SHP77 (cell line): Measurements from ENCODE around the gene AGT.
"Not testable (repeated sequence)": the region's sequence is repeated elsewhere in the genome, so short reads cannot be mapped to it uniquely, and the experiment has no call there.

Experiments used
- DNase-seq, 2 experiments: peaks; one replicate each; lab custom pipeline; 2025; lab: John Stamatoyannopoulos, UW

The AGT gene

DNA sequence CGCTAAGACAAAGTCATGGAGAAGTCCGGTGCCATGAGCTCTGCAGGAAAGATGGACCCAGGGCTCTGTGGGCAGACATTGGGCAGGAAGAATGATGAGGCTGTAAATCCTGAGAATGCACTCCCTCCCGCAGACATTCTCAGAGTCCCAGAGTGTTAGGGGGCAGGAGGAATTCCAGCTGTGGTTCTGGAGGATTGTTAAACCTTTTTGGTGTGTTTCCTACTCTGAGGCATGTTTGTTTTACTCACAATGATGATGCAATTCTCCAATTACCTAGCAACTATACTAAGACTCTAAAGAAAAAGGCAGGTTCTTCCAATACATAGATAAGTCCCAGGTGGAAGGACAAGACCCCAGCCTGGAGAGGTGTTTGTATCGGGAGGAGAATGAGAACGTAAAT is 30.5 kb upstream of the AGT start:
- DNase-seq: no peak

DNA sequence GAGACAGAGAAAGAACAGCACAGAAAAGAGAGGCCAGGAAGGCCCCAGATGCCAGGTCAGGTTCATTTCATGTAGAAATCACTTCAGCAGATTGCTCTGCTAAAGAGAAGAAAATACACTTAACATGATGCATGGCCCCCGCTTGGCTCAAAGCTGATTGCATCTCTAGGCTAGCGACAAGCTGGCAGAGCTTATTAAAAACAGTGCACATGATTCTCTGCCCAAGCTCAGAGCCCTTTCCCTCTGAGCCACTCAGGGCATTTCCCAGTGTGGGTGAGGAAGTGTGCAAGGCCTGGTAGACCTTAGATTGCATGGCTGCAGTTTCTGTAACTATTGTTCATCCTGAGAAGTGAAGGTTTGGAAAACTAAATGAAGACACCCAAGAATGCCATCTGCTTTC is 30.0 kb upstream of the AGT start:
- no peak for DNase-seq

DNA sequence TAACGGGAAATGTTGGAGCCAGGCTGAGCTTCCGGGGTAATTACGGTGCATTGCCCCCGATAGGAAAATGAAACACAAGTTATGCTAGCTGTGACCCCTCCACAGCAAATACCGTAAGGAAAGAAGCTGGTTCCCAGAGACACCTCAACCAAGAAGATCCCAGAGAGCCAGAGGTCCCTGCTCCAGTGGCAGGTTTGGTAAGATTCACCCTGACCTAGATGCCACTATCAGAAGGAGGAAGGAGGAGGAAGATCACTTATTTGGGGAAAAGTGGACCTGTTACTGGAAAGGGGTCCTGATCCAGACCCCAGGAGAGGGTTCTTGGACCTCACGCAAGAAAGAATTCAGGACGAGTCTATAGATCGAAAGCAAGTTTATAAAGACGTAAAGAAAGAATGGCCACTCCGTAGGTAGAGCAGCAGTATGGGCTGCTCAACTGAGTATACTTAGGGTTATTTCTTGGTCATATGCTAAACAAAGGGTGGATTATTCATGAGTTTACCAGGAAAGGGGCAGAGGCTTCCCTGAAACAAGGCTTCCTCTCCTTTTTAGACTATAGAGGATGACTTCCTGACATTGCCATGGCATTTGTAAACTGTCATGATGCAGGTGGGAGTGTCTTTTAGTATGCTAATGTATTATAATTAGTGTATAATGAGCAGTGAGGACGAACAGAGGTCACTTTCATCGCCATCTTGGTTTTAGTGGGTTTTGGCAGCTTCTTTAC is 25.8 kb upstream of the AGT start:
- DNase-seq: no peak

DNA sequence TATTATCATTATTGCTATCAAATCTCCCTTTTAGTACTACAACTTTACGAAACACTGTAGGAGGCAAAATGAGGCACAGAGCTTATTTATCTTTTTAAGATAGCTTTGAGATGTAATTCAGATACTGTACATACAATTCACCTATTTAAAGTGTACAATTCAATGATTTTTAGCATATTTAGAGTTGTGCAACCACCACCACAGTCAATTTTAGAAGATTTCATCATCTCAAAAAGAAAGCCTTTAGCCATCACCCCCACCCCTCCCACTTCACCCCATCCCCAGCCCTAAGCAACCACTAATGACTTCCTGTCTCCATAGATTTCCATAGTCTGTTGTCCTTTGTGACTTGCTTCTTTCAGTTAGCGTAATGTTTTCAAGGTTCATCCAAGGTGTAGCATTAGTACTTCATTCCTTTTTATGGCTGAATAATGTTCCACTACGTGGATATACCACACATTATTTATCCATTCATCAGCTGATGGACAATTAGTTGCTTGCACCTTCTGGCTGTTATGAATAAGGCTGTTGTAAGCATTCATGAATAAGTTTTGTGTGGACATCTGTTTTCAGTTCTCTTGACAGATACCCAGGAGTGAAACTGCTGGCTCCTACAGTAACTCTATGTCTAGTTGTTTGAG is 23.8 kb upstream of the AGT start:
- DNase-seq: no peak

DNA sequence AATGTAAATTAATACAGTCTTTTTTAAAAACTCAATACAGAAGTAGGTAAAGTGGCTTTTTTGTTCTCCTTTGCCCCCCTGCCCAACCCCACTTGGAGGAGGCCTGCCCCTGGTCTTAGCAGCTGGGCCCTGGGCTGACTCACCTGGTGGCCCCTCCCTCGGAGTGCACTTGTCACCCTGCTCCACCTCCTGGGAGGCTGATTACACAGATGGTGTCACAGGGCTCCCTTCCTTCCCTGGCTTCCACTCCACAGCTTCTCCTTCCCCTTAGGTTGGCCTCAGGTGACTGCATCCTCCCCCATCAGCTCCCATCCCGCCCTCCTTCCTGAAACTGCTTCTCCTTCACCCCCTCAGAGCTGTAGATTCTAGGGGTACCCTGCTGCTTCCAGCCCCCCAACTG is 21.5 kb upstream of the AGT start:
- DNase-seq: peak; percentile 74 to 81

DNA sequence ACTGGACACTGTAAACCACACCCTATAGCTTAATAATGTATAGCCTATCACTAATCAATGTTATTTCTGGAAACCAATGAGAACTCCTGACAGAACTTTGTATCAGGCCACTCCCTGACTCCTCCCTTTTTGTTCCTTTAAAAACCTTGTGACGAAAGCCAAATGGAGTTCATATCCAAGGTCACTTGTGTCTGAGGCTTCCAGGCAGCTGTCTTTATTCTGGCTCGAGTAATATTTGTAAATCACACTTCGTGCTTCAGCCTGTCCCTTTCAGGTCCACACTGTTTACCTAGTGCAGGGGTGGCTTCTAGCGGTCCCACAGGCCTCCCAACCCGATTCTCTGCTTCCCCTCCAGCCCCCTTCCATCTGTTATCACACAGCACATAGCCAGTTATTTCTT is 17.1 kb upstream of the AGT start:
- peak; percentile 92 to 95 for DNase-seq

DNA sequence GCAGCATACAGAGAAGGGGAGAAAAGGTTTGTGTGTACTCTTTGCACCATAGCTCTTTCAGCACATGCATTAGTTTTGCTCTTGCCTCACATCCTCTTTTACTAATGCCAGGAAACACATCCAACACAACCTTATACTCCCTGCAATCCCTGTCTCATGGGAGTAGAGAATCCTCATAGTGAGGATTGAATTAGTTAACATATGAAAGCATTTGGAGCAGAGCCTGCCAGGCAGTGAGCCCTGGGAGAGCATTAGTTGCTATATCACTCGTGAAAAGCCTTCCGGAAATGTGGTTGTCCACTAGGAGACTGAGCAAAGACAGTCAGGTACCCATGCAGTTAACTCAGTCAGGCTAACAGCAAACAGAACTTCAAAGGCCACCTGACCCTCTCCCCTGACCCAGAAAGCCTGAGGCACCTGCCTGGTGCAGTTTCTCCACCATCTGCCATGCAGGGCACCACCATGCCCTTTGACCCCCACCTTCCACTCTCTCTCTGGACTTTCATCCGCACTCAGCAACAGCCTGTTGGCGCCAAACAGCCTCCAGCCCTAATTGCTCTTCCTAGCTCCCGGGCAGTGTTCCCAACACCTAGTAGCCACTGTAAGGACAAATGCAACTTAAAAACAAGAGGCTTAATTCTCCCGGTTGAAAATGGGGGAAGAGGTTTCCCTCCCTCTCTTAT is 14.9 kb upstream of the AGT start:
- peak; percentile 84 to 89 for DNase-seq

DNA sequence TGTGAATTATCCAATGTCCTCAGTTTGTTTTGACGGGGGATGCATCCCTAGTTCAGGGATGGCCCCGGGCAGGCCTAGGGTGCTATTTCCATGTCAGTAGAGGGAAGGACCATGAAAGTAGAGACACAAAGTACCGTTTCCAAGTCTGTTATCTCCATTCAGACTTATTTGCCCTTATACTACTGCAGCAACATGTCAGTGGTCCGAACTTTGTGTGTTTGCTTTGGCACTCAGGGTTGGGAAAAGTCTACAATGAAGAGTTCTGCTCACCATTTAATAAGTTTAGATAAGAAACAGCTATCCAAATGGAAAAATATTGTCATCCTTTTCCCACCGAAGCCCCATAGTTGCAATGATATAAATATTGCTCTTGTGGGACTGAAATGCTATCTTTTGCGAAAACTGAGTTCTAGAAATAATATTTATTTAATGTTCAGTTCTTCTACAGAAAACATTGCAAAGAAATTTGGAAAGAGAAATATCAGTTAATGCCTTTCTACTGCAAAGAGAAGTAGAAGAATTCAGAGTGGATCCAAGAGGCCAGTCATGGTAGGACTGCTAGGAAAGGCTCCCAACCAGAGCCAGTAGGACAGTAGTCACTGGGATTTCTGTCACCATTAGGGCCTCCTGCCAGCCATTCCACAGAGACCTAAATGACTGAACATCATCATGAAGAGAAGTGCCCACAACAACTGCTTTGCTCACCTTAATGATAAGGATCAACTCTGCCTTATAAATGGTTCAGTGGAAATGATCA is 11.5 kb upstream of the AGT start:
- no peak for DNase-seq

DNA sequence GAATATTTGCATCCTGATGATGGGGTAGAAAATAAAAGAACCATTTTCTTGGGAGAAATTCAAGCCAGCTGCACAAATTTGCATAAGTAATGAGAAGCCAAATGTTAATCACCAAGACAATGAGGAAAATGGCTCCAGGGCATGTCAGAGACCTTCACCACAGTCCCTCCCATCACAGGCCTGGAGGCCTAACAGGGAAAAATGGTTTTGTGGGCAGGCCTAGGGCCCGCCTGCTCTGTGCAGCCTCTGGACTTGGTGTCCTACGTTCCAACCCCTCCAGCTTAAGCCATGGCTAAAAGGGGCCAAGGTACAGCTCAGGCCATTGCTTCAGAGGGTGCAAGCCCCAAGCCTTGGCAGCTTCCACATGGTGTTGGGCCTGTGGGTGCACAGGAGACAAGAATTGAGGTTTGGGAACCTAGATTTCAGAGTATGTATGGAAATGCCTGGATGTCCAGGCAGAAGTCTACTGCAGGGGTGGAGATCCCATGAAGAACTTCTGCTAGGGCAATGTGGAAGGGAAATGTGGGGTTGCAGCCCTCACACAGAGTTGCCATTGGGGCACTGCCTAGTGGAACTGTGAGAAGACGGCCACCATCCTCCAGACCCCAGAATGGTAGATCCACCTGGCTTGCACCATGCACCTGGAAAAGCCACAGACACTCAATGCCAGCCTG is 8.1 kb upstream of the AGT start:
- DNase-seq: not testable (repeated sequence)

DNA sequence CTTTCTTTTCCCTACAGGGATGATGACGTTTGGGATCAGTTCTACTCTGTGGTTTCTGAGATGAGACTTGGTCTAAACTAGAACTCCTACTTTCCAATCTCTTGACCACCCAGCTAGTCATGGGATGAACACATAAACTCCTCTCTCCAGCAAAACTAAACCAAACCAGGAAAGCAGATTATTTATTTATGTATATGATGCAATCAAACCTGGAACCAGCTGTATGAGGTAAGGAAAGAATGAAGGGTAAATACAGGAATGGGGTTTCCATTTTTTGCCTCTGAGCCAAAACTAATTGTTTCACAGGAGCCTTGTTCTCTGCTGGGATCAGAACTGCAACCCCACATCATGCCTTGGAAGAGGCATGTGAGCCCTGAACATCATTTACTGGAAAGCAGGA is 3.3 kb upstream of the AGT start:
- no peak for DNase-seq

DNA sequence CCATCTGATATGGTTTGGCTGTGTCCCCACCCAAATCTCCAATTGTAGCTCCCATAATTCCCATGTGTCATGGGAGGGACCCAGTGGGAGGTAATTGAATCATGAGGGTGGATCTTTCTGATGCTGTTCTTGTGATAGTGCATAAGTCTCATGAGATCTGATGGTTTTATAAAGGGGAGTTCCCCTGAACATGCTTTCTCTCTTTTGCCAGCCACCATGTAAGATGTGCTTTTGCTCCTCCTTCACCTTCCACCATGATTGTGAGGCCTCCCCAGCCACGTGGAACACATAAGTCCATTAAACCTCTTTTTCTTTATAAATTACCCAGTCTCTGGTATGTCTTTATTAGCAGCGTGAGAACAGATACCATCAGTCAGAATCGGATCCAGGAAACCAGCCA is 2.5 kb upstream of the AGT start:
- DNase-seq: not testable (repeated sequence)

DNA sequence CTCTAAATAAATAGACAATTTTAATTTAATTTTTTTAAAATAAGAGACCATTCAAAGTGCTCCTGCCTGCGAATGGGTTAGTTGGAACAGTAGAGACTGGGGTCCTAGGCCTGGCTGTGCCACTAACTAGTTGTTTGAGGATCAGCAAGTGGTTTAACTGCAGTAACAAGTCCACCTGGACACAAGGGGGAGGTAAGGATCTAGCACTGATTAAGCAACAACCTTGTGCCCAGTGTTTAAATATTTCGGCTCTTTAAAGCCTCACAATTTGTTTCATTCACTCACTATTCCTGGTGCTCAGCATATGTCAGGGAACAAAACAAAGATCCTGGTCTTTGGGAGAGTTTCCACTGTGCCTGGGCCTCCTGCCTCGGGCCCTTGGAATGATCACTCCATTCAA is 1.6 kb upstream of the AGT start:
- DNase-seq: peak; percentile 23 to 36

DNA sequence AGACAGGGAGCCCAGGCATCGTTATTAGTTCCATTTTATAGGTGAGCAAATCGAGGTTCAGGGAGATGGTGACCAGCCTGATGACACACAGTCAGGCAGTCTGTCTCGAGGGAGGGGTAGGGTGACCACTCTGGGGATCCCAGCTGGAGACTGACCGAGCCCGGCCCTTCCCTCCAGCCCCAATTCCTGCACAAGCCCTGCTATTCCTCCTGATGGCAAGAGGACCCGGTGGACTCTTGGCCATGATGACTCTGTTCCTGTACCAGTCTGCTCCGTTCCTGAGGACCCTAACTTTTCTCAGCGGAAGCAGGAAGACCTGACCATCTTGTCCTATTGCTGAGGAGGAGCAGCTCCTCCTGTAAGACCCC is 391 bp downstream of the AGT start:
- DNase-seq: no peak

DNA sequence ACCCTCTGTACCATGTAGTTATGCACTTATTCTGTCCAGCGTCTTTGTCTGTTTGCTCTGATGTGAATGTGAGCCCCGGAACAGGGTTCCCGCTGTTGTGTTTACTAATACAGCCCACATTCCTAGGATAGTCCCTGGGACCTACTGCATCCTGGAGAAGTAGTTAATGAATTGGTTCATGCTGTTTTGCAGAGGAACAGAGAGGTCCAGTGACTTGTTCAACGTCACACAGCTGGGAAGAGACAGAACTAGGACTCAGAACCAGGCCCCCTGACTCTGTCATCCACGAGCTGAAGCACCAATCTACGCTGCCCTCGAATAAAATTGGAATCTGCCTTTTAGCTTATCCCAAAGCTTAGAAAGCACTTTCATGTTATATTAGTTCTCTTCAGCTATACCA is 784 bp downstream of the AGT start:
- DNase-seq: no peak

DNA sequence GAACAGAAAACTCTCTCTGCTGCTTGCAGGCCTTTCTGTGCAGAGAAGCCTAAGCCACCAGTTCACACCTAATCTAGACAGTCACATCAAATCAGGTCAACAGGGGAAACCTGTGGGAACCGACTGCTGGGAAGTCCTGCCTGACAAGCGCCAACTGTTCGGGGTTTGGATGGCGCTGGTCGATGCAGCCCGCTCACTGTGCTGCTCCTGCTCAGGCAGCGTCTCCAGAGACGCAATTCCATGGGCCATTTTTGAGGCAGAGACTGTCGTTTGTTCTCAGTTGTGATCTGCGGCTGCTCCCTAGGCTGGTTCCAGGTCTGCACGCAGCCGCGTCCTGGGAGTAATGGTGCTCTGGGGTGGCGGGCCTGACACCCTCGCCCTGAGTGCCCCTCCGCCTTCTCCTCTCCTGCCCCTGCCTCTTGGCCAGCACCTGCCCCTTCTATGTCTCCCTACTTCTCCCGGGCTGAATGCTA is 1.4 kb downstream of the AGT start:
- DNase-seq: peak in 1 of 2 experiments; percentile 34

DNA sequence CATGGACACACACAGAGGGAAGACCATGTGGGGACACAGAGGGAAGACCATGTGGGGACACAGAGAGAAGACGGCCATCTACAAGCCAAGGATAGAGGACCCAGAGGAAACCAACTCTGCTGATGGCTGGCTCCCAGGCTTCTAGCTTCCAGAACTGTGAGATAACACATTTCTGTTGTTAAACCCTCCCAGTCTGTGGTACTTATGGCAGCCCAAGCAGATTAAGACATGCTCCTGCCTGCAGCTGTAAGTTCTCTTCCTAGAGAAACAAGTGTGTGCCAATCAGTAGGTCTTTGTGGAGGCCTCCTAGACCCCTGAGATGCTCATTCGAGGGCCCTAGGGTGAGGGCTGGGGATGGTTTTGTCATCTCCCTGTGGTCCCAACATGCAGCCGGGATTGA is 2.7 kb downstream of the AGT start:
- no peak for DNase-seq

DNA sequence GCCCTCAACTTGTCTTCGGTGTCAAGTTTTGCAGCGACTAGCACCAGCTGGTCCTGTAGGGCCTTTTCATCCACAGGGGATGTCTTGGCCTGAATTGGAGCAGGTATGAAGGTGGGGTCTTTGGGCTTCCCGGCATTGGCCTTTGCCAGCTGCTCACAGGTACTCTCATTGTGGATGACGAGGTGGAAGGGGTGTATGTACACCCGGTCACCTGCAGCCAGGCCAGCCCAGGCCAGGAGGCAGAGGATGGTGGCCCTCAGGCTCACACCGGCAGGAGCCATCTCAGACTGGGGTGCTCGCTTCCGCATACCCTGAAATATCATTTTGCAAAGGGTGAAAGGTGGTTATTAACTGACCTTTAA is 3.4 kb downstream of the AGT start:
- DNase-seq: no peak

DNA sequence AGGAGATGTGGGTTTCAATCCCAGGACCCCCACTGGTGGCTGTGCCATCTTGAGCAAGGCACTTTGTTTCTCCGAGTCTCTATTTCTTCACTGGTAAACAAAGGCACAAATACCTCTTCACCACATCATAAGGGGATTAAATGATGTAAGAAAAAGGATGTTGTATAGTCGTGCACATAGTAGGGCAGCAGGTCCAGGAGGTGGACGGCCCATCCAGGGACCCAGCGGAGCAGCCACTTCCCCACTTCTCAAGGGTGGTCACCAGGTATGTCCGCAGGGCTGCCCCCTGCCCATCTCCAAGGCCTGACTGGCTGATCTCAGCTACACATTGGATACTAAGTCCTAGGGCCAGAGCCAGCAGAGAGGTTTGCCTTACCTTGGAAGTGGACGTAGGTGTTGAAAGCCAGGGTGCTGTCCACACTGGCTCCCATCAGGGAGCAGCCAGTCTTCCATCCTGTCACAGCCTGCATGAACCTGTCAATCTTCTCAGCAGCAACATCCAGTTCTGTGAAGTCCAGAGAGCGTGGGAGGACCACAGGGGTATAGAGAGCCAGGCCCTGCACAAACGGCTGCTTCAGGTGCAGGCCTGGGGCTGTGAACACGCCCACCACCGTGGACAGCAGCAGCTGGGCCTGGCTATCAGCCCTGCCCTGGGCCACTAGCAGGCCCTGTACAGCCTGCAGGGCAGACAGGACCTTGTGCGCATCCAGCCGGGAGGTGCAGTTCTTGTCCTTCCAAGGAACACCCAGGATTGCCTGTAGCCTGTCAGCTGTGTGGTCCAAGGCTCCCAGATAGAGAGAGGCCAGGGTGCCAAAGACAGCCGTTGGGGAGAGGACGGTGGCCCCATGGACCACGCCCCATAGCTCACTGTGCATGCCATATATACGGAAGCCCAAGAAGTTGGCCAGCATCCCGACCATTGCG is 4.0 kb downstream of the AGT start:
- DNase-seq: no peak

DNA sequence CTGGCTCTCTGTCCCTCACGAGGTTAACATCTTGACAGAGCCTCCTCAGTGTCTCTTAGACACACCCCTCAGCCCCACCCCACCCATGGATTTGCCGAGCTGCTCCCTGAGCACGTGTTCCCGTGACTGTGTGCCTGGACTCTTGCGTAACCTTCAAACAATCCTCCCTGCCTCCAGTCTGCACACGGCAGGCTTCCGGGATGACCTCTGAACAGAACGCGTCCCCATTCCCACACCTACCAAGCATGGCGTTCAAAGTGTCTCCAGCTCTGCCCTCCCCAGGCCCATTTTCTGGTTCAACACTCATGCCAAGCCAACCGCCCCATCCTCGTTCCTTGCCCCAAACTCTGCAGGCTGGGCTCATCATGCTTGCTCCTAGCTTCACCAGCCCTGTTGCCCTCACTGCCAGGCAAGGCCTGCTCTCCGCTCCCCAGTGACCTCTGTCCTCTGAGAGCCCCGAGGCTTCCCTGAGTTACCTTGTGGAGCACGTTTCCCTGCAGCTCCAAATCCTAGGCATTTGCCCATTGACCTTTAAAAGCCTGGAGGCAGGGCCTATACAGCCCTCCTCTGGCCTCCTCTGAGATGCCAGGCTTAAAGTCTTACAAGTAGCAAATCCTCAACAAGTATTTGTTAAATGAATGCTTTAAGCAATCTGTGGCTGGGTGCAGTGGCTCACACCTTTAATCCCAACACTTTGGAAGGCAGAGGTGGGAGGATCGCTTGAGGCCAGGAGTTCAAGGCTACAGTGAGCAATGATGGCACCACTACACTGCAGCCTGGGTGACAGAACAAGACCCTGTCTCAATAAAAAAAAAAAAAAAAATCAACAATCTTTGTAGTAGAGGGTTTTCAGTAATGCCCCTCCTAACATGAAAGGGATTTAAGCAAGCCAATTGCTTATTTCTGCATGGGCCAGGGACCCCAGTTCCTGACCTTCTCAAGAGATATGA is 5.0 kb downstream of the AGT start:
- DNase-seq: peak in 1 of 2 experiments; percentile 51
